K562 (cell line): Measurements from ENCODE around the gene TBX10. TPM values are rescaled to one million over a fixed set of nuclear protein-coding genes. Genes with fewer than 3 reads are reported as not detected.

Experiments used
- BHLHE40 ChIP-seq: IDR thresholded peaks from 2 replicates; pipeline ENCODE4 v1.6.1; 2011; ENCODE audit warnings: low read length, improper control_type of control experiment
- GATA2 ChIP-seq: sonication (generic); formaldehyde crosslinking; IDR thresholded peaks from 2 replicates; pipeline ENCODE4 v1.4.0; 2020; ENCODE audit warnings: mild to moderate bottlenecking, missing genetic modification reagents
- MXI1 ChIP-seq: IDR thresholded peaks from 2 replicates; pipeline ENCODE4 v1.6.1; 2011; ENCODE audit warnings: low read depth, mild to moderate bottlenecking, improper control_type of control experiment, low read length
- RERE ChIP-seq: sonication (generic); formaldehyde crosslinking; IDR thresholded peaks from 2 replicates; pipeline ENCODE4 v1.8.0; 2023; ENCODE audit warnings: missing genetic modification reagents, mild to moderate bottlenecking, borderline replicate concordance
- YY1 ChIP-seq, 3 experiments: IDR thresholded peaks; 2 replicates each; pipeline ENCODE4 v1.6.1; 2011; ENCODE audit warnings: low read length in 2 of 3, mild to moderate bottlenecking in 2 of 3, moderate library complexity in 2 of 3, borderline replicate concordance in 1 of 3, control low read depth in 1 of 3, low read depth in 1 of 3; ENCODE audit not compliant: insufficient read depth in 3 of 3, insufficient replicate concordance in 2 of 3, control insufficient read depth in 1 of 3, insufficient read length in 1 of 3; ENCODE audit errors: extremely low read depth in 1 of 3
- ZNF764 ChIP-seq: fragments of 250-450 bp; sonication (Bioruptor Pico); IDR thresholded peaks from 2 replicates; pipeline ENCODE4 v1.4.0; 2020; ENCODE audit warnings: low read depth, mild to moderate bottlenecking, moderate library complexity
- ZZZ3 ChIP-seq: fragments of 450-650 bp; IDR thresholded peaks from 2 replicates; pipeline ENCODE4 v1.6.1; 2016; ENCODE audit warnings: antibody characterized with exemption, mild to moderate bottlenecking, moderate library complexity
- polyA plus RNA-seq, 8 experiments: library from polyadenylated mRNA; depleted of rRNA in 4 of 8; stranded (reverse) in 5 of 8; unstranded in 3 of 8; fragments of >200 nt; fragmentation: Nextera tagmentation in 2 of 8; fragmentation: Illumina TruSeq in 1 of 8; extraction: Ambion mirVana in 2 of 8; extraction: Trizol in 1 of 8; gene quantifications; 2 replicates each; pipeline versions ENCODE4 v1.2.1 to v1.2.3, GENCODE V29; 2011 to 2014; ENCODE audit warnings: inconsistent platforms in 1 of 8, missing spikeins in 1 of 8
- total RNA-seq, 7 experiments: library from RNA; depleted of rRNA in 6 of 7; stranded (reverse); fragments of >200 nt in 6 of 7; fragmentation: Illumina TruSeq in 2 of 7; extraction: Trizol in 2 of 7; gene quantifications; 2 replicates each; pipeline versions ENCODE4 v1.2.1 to v1.2.3, GENCODE V29; 2011 to 2021; ENCODE audit warnings: low replicate concordance in 1 of 7

Gene TBX10
- total and polyA plus RNA-seq, 9 of the 15 experiments (the other 6 are each of a cell fraction or from before 2014, with no cell fraction given), result not detected

GRCh38 chr11:67608486-67608885 is 31.1 kb downstream of the TBX10 start (continued):
- TF ChIP-seq RERE (CRISPR knock-in tag) (no peak), GATA2 (CRISPR knock-in tag) (no peak), ZNF764 (no peak), BHLHE40 (no peak), ZZZ3 (no peak), MXI1 (no peak), YY1 (IDR thresholded peaks at IDR 0.05; ENCODE audit: borderline replicate concordance in 1 of 3, control insufficient read depth in 1 of 3, extremely low read depth in 1 of 3, insufficient read depth in 3 of 3, insufficient read length in 1 of 3, insufficient replicate concordance in 2 of 3, low read depth in 1 of 3, low read length in 2 of 3) (no peak)
